Measurements from ENCODE around the gene BEAN1.

BEAN1 gene

GRCh38 chr16:66421891-66422290 lies 5.2 kb upstream of the BEAN1 start:
- no peak for DNase-seq

DNA sequence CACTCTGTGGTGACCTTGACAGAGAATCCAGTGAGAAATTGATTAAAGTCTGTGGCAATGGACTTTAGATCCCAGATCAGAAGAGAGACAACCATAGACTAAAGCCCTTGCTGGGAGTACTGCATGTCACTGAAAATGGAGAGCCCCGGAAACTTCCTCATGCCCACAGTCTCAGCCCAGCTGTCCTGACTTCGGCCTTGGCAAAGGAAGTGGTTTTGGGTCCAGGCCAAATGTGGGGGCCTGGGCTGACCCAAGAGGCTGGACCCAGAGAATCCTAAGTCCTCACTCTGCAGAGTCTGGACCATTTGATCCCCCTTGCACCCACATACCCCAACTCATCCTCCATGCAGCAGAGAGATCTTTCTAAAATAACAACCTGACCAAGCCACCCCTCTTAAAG lies 4.7 kb upstream of the BEAN1 start:
- no peak for DNase-seq

DNA sequence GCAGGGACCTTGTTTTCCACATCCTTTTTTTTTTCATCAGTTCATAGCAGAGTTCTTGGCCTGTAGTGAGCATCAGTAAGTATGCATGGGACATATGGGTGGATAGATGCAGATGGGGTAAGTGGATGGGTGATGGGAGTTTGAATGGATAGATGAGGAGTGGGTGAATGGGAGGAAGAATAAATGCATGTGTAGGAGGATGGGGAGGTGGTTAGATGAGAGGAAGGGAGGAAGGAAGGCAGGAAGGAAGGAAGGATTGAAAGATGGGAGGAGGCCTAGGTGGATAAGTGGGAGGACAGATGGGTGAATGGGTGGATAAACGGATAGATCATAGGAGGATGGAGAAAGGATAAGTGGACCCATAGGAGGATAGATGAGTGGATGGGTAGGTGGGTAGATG lies 3.9 kb upstream of the BEAN1 start:
- no peak for DNase-seq

DNA sequence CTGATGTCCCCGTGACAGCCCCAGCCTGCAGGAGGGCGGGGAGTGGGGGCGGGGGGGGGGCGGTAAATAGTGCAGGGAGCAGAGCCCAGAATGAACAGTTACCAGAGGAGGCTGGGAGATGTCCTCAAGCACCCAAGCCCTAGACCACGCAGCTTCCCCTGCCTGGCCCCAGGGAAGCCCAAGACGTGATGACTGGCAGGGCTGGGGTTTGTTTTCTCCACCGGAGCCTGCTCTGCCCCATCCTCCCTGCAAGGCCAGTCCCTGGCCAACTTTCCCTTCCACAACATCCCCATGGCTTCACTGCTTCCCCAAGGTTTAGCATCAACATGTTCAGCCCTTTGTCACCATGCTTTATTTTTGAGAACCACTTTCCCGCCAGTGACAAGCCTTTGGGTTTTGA lies 1.4 kb upstream of the BEAN1 start:
- DNase-seq = no peak

DNA sequence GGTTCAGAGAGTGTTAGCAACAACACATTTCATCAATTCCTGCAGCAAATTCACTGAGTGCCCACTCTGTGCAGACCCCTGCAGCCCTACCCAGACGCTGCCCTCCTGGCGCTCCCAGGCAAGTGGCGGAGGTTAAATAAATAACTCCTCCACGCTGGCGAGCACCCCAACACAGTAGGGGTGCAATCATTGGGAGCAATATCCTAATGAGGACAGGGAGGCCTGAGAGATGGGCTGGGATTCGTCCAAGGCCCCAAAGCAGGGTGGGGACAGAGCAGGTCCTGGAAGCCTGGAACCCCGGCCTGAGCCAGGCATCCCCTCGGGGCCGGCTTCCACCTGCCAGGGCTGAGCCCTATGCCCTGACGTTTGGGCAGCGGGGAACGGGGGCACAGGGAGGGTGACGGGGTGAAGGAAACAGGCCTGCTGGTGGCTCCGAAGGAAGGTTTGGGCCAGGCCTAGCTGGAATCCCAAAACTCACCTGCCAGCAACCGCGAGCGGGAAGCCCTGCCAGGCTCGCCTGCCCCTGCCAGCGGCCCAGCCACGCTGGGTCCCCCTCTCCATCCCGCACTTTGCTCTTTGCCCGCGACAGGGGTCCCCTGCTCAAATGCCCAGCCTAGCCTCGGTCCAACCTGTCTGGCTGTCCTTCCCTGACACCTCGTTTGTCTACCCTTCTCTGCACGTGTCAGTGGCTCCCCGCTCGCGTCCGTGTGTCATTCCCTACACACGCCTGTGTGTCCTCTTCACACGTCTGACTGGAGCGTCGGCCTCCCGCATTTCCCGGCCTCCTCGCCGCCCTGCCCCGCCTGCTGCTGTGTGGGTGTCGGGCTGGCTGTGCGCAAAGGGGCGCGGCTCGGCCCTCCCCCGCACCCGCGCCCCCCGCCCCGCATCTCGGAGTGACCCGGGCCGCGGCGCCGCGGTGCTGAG lies 721 bp upstream of the BEAN1 start:
- no peak for DNase-seq

DNA sequence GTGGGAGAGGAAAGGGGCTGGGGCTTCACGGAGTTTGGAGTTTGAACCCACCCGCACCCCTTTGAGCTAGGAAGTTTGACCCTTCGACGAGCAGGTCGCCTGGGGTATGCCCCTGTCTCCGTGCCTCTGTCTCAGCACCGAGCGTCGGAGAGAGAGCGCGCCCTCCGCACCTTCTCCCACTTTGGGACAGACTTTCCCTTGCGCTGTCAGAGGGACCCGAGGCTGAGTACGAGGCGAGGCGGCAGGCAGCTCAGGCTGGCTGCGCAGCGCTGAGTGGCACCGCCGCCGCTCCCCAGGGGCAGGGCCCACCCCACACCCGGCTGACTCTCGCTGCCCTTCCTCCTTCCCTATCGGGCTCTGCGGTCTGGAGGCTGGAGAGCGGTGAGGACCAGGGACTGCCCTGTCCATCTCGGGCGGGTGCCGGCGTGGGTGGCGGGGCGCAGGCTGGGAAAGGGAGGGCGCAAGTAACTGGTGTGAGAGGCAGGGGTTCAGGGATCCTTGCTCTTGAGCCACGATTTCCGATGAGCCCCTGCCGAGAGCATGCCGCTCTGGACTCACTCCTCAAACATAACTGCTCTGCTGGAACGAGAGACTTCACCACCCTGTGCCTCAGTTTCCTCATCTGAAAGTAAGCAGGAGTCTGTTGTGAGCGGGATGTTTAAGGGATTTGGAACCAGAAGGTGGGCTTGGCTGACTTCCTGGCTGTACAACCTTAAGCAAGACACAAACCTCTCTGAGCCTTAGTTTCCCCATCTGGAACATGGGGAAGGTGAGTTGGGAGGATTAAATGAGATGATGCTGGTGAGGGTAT lies 981 bp downstream of the BEAN1 start:
- no peak for DNase-seq

DNA sequence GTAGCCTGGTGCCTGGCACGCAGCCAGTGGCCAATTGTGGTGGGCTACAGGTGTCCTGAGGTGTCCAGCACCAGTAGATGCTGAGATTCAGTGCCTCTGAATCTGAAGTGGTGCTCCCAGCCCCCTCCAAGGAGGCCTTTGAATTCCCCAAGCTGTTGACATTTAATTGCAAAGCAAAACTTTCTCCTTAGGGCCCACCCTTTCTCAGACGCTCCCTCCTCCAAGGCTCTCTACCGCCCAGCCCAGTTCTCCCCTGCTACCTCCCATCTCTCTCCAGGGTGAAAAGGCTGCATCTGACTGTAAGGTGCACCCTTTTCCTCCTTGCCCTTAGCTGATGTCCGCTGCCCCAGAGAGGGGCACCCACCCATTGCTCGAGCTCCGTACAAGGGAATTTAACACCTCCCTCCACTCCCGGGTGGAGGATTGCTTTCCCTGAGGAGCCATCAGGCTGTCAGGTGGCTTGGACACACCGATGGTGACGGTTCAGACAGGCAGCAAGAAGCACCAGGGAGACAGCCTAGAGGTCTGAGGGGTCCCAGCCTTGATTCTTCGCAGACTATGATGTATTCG lies 1.7 kb downstream of the BEAN1 start:
- DNase-seq = no peak

DNA sequence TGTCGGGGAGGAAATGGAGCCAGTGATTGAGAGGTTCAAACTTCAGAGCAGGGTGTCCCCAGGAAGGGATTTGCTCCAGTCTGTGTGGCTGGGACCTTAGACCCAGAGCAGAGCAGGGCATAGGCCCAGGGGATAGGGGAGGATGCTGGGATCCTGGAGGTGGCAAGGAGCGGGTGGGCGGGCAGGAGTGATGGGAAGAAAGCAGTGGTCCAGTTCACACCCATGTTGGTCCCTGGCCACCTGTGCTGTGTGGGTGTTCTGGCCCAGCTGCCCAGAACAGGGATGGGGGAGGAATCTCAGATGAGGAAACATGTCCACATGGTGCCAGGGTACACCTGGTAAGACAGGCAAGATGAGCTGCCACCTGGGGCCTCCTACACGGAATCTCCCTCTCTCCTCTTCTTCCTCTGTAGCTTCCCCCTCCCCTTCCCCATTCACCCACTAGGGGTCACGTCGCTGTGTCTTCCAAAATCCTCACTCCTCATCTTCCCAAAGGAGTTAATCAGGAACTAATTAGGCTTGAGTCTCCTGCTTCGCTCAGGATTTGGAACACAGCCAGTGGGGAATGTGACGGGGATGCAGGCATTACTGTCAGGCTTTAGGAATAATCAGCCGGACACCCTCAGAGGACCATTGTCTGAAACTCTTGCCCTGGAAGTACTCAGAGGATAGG lies 2.3 kb downstream of the BEAN1 start:
- no peak for DNase-seq

GRCh38 chr16:66430214-66430613 lies 3.1 kb downstream of the BEAN1 start:
- DNase-seq = no peak

DNA sequence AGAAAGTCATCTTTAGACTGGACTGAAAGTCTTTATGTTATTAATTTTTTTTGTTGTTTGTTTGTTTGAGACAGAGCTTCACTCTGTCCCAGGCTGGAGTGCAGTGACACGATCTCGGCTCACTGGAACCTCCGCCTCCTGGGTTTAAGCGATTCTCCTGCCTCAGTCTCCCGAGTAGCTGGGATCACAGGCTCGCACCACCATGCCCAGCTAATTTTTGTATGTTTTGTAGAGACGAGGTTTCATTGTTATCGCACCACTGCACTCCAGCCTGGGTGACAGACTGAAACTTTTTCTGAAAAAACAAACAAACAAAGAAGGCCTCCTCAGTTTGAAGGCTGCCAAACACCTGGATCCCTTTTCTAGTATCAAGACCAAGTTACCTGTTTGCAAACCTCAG lies 4.7 kb downstream of the BEAN1 start:
- DNase-seq = no peak

GRCh38 chr16:66432429-66432828 lies 5.3 kb downstream of the BEAN1 start:
- no peak for DNase-seq

- DNase-seq = no peak
These were observed 7.7 kb downstream of the BEAN1 start for GRCh38 chr16:66434619-66435430.

DNA sequence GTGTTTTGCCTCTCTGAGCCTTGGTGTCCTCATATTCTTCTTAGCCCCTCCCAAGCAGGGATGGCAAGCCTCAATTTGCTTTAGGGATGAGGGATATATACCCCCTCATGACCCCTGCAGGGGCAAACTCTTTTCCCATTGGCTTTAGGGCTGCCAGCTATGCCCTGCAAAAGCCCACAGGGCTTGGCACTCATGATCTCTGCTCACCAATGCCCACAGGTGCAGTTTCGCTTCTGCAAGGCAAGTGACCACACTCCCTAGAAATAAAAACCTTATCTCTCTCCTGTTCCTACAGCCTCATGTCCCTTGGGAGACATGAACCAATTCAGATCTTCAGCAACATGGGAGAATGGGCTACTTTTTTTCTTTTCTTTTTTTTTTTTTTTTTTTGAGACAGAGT lies 8.8 kb downstream of the BEAN1 start:
- no peak for DNase-seq

DNA sequence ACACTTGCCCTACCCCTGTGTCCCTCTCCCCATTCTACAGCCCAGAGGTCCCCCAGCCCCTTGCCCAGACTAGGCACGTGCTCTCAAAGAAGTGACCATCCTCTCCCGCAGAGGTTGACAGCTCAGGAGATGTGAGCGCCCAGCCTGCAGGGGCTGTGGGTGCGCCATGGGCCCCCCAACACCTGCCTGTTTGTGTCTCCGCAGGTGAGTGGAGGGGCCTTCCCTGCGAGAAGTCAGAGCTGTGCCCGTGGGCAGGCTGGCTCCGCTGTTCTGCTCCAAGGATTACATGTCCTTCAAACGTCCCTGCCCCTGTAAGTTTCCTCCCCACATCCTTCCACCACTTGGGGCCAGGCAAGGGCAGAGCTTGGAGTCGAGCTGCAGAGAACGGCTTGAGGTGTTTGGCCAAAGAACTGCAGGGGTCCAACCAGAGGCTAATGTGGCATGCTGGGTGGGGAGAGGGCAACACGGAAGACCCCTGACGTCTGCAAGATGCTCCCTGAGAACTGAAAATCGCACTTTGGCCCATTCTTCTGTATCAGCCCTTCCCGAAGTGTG lies 10.4 kb downstream of the BEAN1 start:
- DNase-seq = no peak

DNA sequence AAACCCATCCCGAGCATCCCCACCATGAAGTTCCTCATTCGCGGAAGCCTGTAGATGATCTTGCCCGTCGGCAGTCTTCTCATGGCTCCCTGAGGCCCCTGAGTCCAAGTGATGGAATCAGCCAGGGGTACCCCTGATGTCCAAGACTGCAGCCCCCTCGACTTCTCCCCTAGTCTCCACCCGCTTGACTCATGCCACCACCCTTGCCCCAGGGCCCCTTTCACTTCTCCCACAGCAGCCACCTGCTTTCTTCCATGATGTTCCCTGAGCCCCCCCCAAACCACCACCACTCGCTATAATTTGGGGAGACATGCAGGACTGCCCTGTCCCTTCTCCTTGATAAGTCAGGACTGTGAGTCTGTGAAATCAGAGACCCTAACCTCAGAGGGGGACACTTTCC lies 11.4 kb downstream of the BEAN1 start:
- DNase-seq = no peak

- no peak for DNase-seq
These were observed 12.1 kb downstream of the BEAN1 start for GRCh38 chr16:66439051-66439730.

GRCh38 chr16:66440271-66440802 lies 13.2 kb downstream of the BEAN1 start:
- no peak for DNase-seq

DNA sequence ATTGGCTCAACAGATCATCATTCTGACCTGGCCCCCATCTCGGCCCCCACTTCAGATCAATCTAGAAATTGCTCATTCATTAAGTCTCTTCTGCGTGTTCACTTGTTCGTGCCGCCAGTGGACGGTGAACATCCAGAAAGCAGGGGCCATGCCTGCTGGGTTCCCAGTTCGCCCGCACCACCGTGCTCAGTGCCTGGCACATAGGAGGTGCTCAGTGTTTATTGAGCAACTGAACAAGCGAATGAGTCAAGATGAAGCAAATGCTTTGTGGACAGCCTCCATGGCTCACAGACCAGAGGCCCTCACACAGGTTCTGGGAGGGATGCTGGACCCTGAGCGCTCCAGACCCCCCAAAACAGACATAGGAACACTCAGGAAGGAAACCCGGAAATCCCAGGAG lies 13.9 kb downstream of the BEAN1 start:
- no peak for DNase-seq

- no peak for DNase-seq
These were observed 14.7 kb downstream of the BEAN1 start for GRCh38 chr16:66441586-66442375.
